Measurements from ENCODE around the gene COL6A1. TPM values are rescaled to one million over a fixed set of nuclear protein-coding genes. Genes with fewer than 3 reads are reported as not detected.
A peak's percentile ranks its signal among the peaks of the same experiment; 100 is the strongest.

Gene COL6A1, protein sequence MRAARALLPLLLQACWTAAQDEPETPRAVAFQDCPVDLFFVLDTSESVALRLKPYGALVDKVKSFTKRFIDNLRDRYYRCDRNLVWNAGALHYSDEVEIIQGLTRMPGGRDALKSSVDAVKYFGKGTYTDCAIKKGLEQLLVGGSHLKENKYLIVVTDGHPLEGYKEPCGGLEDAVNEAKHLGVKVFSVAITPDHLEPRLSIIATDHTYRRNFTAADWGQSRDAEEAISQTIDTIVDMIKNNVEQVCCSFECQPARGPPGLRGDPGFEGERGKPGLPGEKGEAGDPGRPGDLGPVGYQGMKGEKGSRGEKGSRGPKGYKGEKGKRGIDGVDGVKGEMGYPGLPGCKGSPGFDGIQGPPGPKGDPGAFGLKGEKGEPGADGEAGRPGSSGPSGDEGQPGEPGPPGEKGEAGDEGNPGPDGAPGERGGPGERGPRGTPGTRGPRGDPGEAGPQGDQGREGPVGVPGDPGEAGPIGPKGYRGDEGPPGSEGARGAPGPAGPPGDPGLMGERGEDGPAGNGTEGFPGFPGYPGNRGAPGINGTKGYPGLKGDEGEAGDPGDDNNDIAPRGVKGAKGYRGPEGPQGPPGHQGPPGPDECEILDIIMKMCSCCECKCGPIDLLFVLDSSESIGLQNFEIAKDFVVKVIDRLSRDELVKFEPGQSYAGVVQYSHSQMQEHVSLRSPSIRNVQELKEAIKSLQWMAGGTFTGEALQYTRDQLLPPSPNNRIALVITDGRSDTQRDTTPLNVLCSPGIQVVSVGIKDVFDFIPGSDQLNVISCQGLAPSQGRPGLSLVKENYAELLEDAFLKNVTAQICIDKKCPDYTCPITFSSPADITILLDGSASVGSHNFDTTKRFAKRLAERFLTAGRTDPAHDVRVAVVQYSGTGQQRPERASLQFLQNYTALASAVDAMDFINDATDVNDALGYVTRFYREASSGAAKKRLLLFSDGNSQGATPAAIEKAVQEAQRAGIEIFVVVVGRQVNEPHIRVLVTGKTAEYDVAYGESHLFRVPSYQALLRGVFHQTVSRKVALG
- total RNA-seq: 10 to 100 TPM; 12.1 to 13.1 TPM
- polyA plus RNA-seq: 1.6 TPM

DNA sequence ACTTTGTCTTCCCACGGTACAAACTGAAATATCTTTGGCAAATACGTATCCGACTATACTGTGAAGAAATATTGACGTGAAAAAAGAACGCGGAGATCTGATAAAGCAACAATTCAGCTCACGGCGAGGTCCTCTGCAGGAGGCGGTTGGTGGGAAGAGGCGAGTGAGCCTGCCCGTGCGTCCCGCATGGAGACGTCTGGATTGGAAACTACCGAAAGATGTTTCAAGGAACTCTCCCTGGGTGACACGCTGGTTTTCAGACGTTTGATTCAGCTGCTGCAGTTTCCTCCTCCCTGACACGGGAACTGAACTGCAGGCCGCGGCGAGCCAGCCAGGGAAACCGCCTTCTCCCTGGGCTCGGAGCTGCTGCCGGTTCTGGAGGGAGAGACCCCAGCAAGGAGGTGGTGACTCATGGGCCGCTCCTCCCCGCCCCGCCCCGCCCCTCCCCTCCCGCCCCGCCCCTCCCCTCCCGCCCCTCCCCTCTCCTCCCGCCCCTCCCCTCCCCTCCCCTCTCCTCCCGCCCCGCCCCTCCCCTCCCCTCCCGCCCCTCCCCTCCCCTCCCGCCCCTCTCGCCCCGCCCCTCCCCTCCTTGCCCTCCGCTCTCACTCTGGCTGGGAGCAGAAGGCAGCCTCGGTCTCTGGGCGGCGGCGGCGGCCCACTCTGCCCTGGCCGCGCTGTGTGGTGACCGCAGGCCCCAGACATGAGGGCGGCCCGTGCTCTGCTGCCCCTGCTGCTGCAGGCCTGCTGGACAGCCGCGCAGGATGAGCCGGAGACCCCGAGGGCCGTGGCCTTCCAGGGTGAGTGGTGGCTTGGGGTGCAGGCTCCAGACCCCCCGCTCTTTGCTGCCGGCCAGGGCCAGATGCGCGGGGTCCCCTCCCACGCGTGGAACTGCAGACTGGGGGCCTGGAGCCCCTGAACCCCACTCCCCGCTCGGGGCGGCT is at the start of gene COL6A1:
TSS of gene COL6A1 (plus strand) at position 620 of the 941 bp plus-strand sequence. CDS start at position 701, 81 bp downstream.
- Histone ChIP-seq H3K36me3 (ENCODE audit: insufficient read depth, low read length) (no peaks in the 10 kb centered on the region), H3K9me3 (ENCODE audit: low read length) (no peaks in the 10 kb centered on the region), H3K4me1 (ENCODE audit: insufficient read depth, low read length) (peaks cover 11% of the 10 kb centered on the region), H3K27me3 (ENCODE audit: insufficient read depth, low read length, poor library complexity, severe bottlenecking) (peaks cover 3% of the 10 kb centered on the region), H3K4me3 (ENCODE audit: low read length) (peak within 1 kb of the TSS; percentile 44), H3K27ac (ENCODE audit: low read depth, low read length) (no peak within 1 kb of the TSS)
- Mint-ChIP-seq H3K4me3 (peak within 1 kb of the TSS in 6 of 7 donors; percentile 23 to 73 (median 60)), H3K27ac (peak within 1 kb of the TSS in 1 of 8 donors; percentile 43), H3K27me3 (peaks cover 3 to 5% of the 10 kb centered on the region in 2 donors), H3K4me1 (peaks cover 1 to 10% (median 9%) of the 10 kb centered on the region in 3 donors), H3K9me3 (no peaks in the 10 kb centered on the region), H3K36me3 (peaks cover 0 to 4% (median 3%) of the 10 kb centered on the region in 3 donors)
- CTCF ChIA-PET: interaction anchor here (0.9 kb wide), 1 partner anchor 8 kb away, joined by 3 read pairs; no protein-coding TSS in a partner anchor
- POLR2A ChIA-PET: no interaction called here
- peak; percentile 36 to 75 (median 48) for DNase-seq

DNA sequence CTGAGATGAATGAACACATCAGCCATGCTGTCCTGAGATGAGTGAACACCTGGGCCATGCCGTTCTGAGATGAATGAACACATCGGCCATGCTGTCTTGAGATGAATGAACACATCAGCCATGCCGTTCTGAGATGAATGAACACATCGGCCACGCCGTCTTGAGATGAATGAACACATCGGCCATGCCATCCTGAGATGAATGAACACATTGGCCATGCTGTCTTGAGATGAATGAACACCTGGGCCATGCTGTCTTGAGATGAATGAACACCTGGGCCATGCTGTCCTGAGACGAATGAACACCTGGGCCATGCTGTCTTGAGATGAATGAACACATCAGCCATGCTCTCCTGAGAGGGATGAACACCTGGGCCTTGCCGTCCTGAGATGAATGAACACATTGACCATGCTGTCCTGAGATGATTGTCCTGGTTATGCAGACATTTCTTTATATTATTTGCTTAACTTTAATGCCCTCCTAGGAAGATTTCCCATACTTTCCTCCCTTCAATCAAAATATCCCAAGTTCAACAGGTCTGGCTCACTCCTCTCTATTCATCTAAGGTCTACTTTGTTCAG is 48.6 kb upstream of the COL6A1 start:
- no peaks in the 10 kb centered on the region for H3K4me1 Mint-ChIP-seq
- Histone ChIP-seq H3K4me1 (ENCODE audit: insufficient read depth, low read length) (no peaks in the 10 kb centered on the region), H3K9me3 (ENCODE audit: low read length) (no peaks in the 10 kb centered on the region), H3K36me3 (ENCODE audit: insufficient read depth, low read length) (no peaks in the 10 kb centered on the region), H3K27ac (ENCODE audit: low read depth, low read length) (no peak overlapping the region), H3K4me3 (ENCODE audit: low read length) (no peak overlapping the region), H3K27me3 (ENCODE audit: insufficient read depth, low read length, poor library complexity, severe bottlenecking) (no peaks in the 10 kb centered on the region)
- CTCF ChIA-PET: no interaction called here
- peaks cover 2 to 25% of the 10 kb centered on the region in 2 donors for H3K27me3 Mint-ChIP-seq
- H3K36me3 Mint-ChIP-seq: no peaks in the 10 kb centered on the region
- POLR2A ChIA-PET: no interaction called here
- no peak overlapping the region for H3K4me3 Mint-ChIP-seq
- no peak overlapping the region for H3K27ac Mint-ChIP-seq
- no peak for DNase-seq
- no peaks in the 10 kb centered on the region for H3K9me3 Mint-ChIP-seq

DNA sequence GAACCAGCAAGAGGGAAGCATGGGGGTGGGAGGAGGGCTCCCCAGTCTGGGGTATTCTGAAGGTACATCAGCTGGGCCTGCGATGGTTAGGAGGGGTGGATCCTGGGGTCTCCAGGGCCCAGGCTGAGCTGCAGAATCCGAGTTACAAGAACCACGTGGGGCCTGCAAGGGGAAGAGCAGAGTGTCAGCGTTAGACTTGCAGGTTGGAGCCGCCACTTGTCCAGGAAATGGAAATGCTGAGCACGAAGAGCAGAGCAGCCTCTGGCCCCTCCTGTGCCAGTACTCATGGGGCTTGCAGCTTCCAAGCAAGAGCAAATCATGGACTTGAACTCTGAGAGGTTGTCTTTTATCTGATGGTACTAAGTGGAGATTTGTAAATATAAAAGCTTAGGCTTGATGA is 47.5 kb upstream of the COL6A1 start:
- H3K9me3 Mint-ChIP-seq: no peaks in the 10 kb centered on the region
- H3K4me1 Mint-ChIP-seq: no peaks in the 10 kb centered on the region
- Histone ChIP-seq H3K4me1 (ENCODE audit: insufficient read depth, low read length) (no peaks in the 10 kb centered on the region), H3K27me3 (ENCODE audit: insufficient read depth, low read length, poor library complexity, severe bottlenecking) (no peaks in the 10 kb centered on the region), H3K27ac (ENCODE audit: low read depth, low read length) (no peak overlapping the region), H3K4me3 (ENCODE audit: low read length) (no peak overlapping the region), H3K9me3 (ENCODE audit: low read length) (no peaks in the 10 kb centered on the region), H3K36me3 (ENCODE audit: insufficient read depth, low read length) (no peaks in the 10 kb centered on the region)
- no peak overlapping the region for H3K4me3 Mint-ChIP-seq
- DNase-seq: no peak
- CTCF ChIA-PET: interaction anchor here (1.1 kb wide), 1 partner anchor 54 kb away, joined by 3 read pairs; no protein-coding TSS in a partner anchor
- POLR2A ChIA-PET: no interaction called here
- H3K27me3 Mint-ChIP-seq: peaks cover 2 to 25% of the 10 kb centered on the region in 2 donors
- no peaks in the 10 kb centered on the region for H3K36me3 Mint-ChIP-seq
- peak overlapping the region in 2 of 8 donors; percentile 69 to 77 for H3K27ac Mint-ChIP-seq

DNA sequence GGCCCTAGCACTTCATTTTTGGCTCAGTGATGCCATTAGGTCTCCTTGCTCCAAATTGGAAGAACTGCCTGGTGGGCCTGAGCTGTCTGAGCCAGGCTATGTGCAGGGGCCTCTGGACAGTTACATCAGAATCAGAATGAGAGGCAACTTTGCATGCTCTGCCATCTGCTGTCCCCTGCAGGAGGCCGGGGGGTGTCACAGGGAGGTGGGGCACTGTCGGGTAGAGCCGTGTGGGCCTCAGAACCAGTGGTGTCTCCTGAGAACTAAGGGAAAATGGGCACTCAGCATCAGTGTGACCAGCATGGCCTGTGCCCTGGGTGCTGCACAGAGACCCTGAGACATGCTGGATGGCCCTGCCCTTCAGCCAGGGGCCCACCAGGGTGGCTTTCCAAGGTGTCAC is 47.0 kb upstream of the COL6A1 start:
- peaks cover 2 to 24% of the 10 kb centered on the region in 2 donors for H3K27me3 Mint-ChIP-seq
- Histone ChIP-seq H3K9me3 (ENCODE audit: low read length) (no peaks in the 10 kb centered on the region), H3K4me1 (ENCODE audit: insufficient read depth, low read length) (no peaks in the 10 kb centered on the region), H3K4me3 (ENCODE audit: low read length) (no peak overlapping the region), H3K36me3 (ENCODE audit: insufficient read depth, low read length) (no peaks in the 10 kb centered on the region), H3K27me3 (ENCODE audit: insufficient read depth, low read length, poor library complexity, severe bottlenecking) (no peaks in the 10 kb centered on the region), H3K27ac (ENCODE audit: low read depth, low read length) (no peak overlapping the region)
- no peaks in the 10 kb centered on the region for H3K36me3 Mint-ChIP-seq
- H3K9me3 Mint-ChIP-seq: no peaks in the 10 kb centered on the region
- DNase-seq: no peak
- no peaks in the 10 kb centered on the region for H3K4me1 Mint-ChIP-seq
- H3K4me3 Mint-ChIP-seq: no peak overlapping the region
- POLR2A ChIA-PET: no interaction called here
- CTCF ChIA-PET: interaction anchor here (1.1 kb wide), 1 partner anchor 55 kb away, joined by 3 read pairs; no protein-coding TSS in a partner anchor
- no peak overlapping the region for H3K27ac Mint-ChIP-seq

DNA sequence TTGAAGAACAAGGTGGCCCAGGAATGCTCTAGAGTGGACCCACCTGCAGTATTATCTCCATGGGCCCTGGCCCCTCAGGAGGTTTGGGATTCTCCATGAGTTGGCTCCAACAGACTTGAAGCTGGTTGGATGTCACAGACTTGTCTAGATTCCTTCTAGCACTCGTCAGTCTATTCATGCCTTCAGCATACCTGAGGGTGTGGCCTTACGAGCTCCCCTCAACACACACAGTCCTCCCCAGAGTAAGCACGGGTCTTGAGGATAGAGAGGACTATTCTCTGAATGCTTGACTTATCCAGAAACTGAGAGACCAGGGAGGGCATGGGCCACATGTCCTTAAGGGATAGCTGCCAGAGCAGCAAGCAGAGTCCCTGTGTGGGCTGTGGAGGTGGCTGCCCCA is 45.9 kb upstream of the COL6A1 start:
- H3K27ac ChIP-seq (ENCODE audit: low read depth, low read length): no peak overlapping the region
- no peaks in the 10 kb centered on the region for H3K4me1 ChIP-seq (ENCODE audit: insufficient read depth, low read length)
- no peaks in the 10 kb centered on the region for H3K9me3 Mint-ChIP-seq
- ChIA-PET CTCF (no interaction called here), POLR2A (no interaction called here)
- no peaks in the 10 kb centered on the region for H3K36me3 ChIP-seq (ENCODE audit: insufficient read depth, low read length)
- H3K4me1 Mint-ChIP-seq: no peaks in the 10 kb centered on the region
- H3K27ac Mint-ChIP-seq: peak overlapping the region in 1 of 8 donors; percentile 11
- H3K9me3 ChIP-seq (ENCODE audit: low read length): no peaks in the 10 kb centered on the region
- no peak overlapping the region for H3K4me3 Mint-ChIP-seq
- DNase-seq: no peak
- no peak overlapping the region for H3K4me3 ChIP-seq (ENCODE audit: low read length)
- no peaks in the 10 kb centered on the region for H3K36me3 Mint-ChIP-seq
- H3K27me3 ChIP-seq (ENCODE audit: insufficient read depth, low read length, poor library complexity, severe bottlenecking): no peaks in the 10 kb centered on the region
- peaks cover 2 to 21% of the 10 kb centered on the region in 2 donors for H3K27me3 Mint-ChIP-seq

DNA sequence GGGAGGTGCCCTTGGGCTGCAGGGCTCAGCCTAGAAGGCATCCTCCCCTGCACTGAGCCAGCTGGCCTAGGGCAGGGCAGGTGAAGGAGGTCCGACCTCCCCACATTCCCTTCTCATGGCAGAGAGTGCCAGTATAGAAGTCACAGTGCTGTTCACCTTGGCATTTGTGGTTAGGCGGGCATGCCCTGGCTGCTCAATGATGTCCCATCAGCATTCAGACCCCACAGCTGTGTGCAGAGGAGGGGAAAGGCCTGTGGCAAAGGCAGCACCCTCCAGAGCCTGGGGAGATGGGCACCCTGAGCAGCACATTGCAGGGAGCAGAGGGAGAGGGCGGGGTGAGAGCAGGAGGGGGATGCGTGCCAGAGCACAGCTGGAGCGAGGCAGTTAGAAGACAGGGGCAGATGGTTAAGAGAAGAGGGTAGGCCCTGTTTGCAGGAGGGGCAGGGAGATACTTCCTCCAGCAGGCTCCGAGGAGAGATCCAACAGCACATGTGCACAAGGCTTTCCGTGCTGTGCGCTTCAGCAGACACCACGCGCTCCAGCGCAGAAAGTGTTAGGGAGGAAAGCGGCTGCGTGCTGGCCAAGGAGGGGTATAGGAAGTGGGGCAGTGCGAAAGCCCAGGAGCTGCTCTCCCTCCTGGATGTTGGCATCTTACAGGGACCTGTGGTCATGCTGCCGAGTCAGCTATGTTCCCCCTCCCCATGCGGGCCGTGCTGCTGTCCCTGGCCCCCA is 43.7 kb upstream of the COL6A1 start:
- POLR2A ChIA-PET: no interaction called here
- Mint-ChIP-seq H3K9me3 (no peaks in the 10 kb centered on the region), H3K36me3 (no peaks in the 10 kb centered on the region), H3K27me3 (peaks cover 0 to 6% of the 10 kb centered on the region in 2 donors), H3K27ac (no peak overlapping the region), H3K4me3 (no peak overlapping the region), H3K4me1 (no peaks in the 10 kb centered on the region)
- H3K27ac ChIP-seq (ENCODE audit: low read depth, low read length): no peak overlapping the region
- H3K9me3 ChIP-seq (ENCODE audit: low read length): no peaks in the 10 kb centered on the region
- CTCF ChIA-PET: no interaction called here
- H3K4me3 ChIP-seq (ENCODE audit: low read length): no peak overlapping the region
- no peaks in the 10 kb centered on the region for H3K4me1 ChIP-seq (ENCODE audit: insufficient read depth, low read length)
- no peaks in the 10 kb centered on the region for H3K27me3 ChIP-seq (ENCODE audit: insufficient read depth, low read length, poor library complexity, severe bottlenecking)
- no peak for DNase-seq
- no peaks in the 10 kb centered on the region for H3K36me3 ChIP-seq (ENCODE audit: insufficient read depth, low read length)

DNA sequence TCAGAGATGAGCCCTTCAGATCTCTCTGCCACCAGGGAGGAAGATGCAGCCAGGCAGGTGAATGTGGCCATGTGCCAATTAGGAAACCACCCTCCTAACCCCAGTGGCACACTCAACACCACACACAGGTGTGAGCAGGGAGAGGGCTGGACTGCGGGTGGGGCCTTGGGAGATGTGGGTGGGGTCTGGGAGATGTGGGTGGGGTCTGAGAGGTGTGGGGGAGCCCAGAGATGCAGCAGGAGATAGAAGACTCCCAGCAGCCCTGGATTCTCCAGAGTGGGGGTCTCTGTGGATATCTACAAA is 43.2 kb upstream of the COL6A1 start:
- no peak overlapping the region for H3K4me3 ChIP-seq (ENCODE audit: low read length)
- Mint-ChIP-seq H3K9me3 (no peaks in the 10 kb centered on the region), H3K4me3 (no peak overlapping the region), H3K36me3 (no peaks in the 10 kb centered on the region), H3K27ac (no peak overlapping the region), H3K27me3 (peaks cover 1% of the 10 kb centered on the region in 2 donors), H3K4me1 (no peaks in the 10 kb centered on the region)
- ChIA-PET POLR2A (no interaction called here), CTCF (no interaction called here)
- H3K36me3 ChIP-seq (ENCODE audit: insufficient read depth, low read length): no peaks in the 10 kb centered on the region
- no peaks in the 10 kb centered on the region for H3K4me1 ChIP-seq (ENCODE audit: insufficient read depth, low read length)
- no peaks in the 10 kb centered on the region for H3K9me3 ChIP-seq (ENCODE audit: low read length)
- no peak for DNase-seq
- H3K27me3 ChIP-seq (ENCODE audit: insufficient read depth, low read length, poor library complexity, severe bottlenecking): no peaks in the 10 kb centered on the region
- H3K27ac ChIP-seq (ENCODE audit: low read depth, low read length): no peak overlapping the region

All from CD8-positive, alpha-beta memory T cell (primary cell).